Breast epithelium (tissue), 3 donors: ENCODE measurements around the gene RPL37A.

ENCODE experiments used
- POLR2AphosphoS5 ChIP-seq, 3 donors: sonication (generic); formaldehyde crosslinking; IDR thresholded peaks; one replicate each; pipeline ENCODE4 v1.6.1; 2017; ENCODE audit warnings: antibody characterized with exemption in 3 of 3
- TF ChIP-seq, protein P1 (sequence below), 3 donors: fragments of 450-650 bp; IDR thresholded peaks; one replicate each; pipeline ENCODE4 v1.5.1; 2016 to 2017; ENCODE audit warnings: antibody characterized with exemption in 3 of 3, mild to moderate bottlenecking in 3 of 3, moderate library complexity in 3 of 3

DNA sequence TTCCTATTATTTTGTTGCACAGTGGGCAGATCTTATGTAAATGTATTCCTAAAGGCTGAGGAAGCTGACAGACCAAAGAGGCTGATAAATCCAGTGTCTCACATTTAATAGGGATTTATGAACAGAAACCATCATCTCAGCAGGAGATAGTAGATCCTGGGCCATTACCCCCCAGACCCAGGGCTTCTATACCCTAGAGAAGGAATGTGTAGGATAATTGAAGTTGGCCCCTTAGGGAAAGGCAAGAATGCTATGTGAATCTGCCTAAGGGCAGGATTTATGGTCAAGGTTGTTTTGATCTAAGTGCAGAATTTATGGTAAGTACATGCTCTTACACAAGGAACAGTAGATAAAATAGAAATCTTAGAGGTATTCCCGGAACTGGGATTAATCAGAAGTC lies 29.0 kb downstream of the RPL37A start:
- TF ChIP-seq, protein P1, sequence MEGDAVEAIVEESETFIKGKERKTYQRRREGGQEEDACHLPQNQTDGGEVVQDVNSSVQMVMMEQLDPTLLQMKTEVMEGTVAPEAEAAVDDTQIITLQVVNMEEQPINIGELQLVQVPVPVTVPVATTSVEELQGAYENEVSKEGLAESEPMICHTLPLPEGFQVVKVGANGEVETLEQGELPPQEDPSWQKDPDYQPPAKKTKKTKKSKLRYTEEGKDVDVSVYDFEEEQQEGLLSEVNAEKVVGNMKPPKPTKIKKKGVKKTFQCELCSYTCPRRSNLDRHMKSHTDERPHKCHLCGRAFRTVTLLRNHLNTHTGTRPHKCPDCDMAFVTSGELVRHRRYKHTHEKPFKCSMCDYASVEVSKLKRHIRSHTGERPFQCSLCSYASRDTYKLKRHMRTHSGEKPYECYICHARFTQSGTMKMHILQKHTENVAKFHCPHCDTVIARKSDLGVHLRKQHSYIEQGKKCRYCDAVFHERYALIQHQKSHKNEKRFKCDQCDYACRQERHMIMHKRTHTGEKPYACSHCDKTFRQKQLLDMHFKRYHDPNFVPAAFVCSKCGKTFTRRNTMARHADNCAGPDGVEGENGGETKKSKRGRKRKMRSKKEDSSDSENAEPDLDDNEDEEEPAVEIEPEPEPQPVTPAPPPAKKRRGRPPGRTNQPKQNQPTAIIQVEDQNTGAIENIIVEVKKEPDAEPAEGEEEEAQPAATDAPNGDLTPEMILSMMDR (IDR thresholded peaks at IDR 0.05), result no peak
- TF ChIP-seq POLR2AphosphoS5 (IDR thresholded peaks at IDR 0.05), result no peak
